Activated T-cell treated with anti-CD3 and anti-CD28 coated beads, Interleukin-2, amount 50 U/mL, for 48 hours (primary cell): ENCODE results near the gene SH3BP1.
"Not testable (repeated sequence)": the region's sequence is repeated elsewhere in the genome, so short reads cannot be mapped to it uniquely, and the experiment has no call there.

Source experiments
- DNase-seq, 2 experiments: peaks; one replicate each; pipeline ENCODE4 v3.0.0-alpha.2; 2020

The SH3BP1 gene

GRCh38 chr22:37680191-37680851 lies 40.9 kb downstream of the SH3BP1 start:
- no peak for DNase-seq

- no peak for DNase-seq
These were observed 41.5 kb downstream of the SH3BP1 start for GRCh38 chr22:37681001-37681424.

GRCh38 chr22:37681556-37682049 lies 42.1 kb downstream of the SH3BP1 start:
- DNase-seq = peak; percentile 80 to 86

GRCh38 chr22:37684803-37685615 lies 45.5 kb downstream of the SH3BP1 start:
- DNase-seq = no peak

GRCh38 chr22:37686002-37686982 lies 46.8 kb downstream of the SH3BP1 start, which contains the start of gene NOL12:
TSS of gene NOL12 (plus strand) at chr22:37686343. CDS start at chr22:37686393, 50 bp downstream.
- peak; percentile 89 to 91 for DNase-seq

- DNase-seq = no peak
These were observed 50.9 kb downstream of the SH3BP1 start for GRCh38 chr22:37690407-37690806.

GRCh38 chr22:37690901-37691504 lies 51.5 kb downstream of the SH3BP1 start:
- no peak for DNase-seq

GRCh38 chr22:37692627-37693285 lies 53.3 kb downstream of the SH3BP1 start:
- DNase-seq = no peak

GRCh38 chr22:37694131-37694530 lies 54.7 kb downstream of the SH3BP1 start:
- not testable (repeated sequence) for DNase-seq

- DNase-seq = not testable (repeated sequence)
These were observed 56.8 kb downstream of the SH3BP1 start for GRCh38 chr22:37696260-37696656.

- peak; percentile 93 to 94 for DNase-seq
These were observed 57.4 kb downstream of the SH3BP1 start, which contains the start of gene TRIOBP for GRCh38 chr22:37696657-37697537. TSS of gene TRIOBP (plus strand) at chr22:37697048. CDS start at chr22:37701366, 4,318 bp downstream.

GRCh38 chr22:37697538-37697835 lies 58.0 kb downstream of the SH3BP1 start:
- no peak for DNase-seq

GRCh38 chr22:37701141-37701786 lies 61.8 kb downstream of the SH3BP1 start:
- no peak for DNase-seq

GRCh38 chr22:37703906-37704305 lies 64.4 kb downstream of the SH3BP1 start:
- DNase-seq = no peak

GRCh38 chr22:37704645-37705044 lies 65.2 kb downstream of the SH3BP1 start:
- DNase-seq = no peak

GRCh38 chr22:37705205-37705604 lies 65.7 kb downstream of the SH3BP1 start:
- no peak for DNase-seq
